HK-2 (cell line): Measurements from ENCODE around the gene ZBED1.
A peak's percentile ranks its signal among the peaks of the same experiment; 100 is the strongest.
"Not testable (repeated sequence)": the region's sequence is repeated elsewhere in the genome, so short reads cannot be mapped to it uniquely, and the experiment has no call there.

Experiments
- DNase-seq: peaks from one replicate; pipeline ENCODE4 v3.0.0-alpha.2; 2018; ENCODE audit not compliant: unreplicated experiment

Gene ZBED1

DNA sequence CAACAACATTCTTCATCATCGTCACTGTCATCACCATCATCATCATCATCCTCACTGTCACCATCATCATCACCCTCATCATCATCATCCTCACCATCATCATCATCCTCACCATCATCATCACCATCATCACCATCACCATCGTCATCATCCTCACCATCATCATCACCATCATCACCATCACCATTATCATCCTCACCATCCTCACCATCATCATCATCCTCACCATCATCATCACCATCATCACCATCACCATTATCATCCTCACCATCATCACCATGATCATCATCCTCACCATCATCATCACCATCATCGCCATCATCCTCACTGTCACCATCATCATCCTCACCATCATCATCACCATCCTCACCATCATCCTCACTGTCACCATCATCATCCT, 18.9 kb upstream of the ZBED1 start:
- DNase-seq, result not testable (repeated sequence)

DNA sequence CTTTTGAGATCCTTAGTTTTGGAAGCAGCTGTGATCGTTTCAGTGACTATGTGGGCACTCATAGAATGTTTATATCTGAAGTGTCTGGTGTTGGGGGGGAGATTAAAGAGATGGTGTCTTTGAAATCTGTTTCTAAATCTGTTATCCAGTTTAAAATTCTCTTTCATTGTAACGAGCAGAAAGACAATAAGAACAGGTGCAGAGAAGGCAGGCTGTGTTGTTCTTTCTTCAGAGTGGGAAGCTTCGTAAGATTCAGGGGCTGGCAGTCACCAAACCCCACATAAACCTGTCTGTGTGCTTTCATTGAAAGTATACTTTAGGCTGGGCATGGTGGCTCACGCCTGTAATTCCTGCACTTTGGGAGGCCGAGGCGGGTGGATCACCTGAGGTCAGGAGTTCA, 16.3 kb upstream of the ZBED1 start:
- no peak for DNase-seq

DNA sequence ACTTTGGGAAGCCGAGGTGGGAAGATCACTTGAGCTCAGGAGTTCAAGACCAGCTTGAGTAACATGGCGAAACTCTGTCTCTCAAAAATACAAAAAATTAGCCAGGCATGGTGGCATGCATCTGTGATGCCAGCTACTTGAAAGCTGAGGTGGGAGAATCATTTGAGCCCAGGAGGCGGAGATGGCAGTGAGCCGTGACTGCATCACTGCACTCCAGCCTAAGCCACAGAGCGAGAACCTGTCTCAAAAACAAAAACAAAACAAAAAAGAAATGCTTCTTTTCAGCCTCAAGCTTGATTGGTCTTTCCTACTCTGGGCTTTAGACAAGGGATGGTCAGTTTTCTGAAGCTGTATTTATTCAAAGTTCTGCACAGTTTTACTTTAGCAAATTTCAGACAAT, 15.8 kb upstream of the ZBED1 start:
- DNase-seq, result no peak

DNA sequence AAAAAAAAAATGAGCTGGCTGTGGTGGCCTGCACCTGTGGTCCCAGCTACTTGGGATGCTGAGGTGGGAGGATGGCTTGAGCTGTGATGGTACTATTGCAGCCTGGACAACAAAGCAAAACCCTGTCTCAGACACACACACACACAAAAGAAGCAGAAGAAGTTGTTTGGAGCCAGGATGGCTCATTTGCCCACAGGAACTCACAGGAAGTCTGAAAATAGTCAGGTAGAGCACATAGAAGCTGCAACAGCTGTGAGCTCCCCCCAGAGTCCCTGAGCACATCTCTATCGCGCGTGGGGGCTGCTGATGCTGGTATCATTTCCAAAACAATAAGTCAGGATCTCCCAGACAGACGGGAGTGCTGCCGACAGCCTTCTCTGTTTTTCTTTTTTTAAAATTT, 13.4 kb upstream of the ZBED1 start:
- DNase-seq, result no peak

DNA sequence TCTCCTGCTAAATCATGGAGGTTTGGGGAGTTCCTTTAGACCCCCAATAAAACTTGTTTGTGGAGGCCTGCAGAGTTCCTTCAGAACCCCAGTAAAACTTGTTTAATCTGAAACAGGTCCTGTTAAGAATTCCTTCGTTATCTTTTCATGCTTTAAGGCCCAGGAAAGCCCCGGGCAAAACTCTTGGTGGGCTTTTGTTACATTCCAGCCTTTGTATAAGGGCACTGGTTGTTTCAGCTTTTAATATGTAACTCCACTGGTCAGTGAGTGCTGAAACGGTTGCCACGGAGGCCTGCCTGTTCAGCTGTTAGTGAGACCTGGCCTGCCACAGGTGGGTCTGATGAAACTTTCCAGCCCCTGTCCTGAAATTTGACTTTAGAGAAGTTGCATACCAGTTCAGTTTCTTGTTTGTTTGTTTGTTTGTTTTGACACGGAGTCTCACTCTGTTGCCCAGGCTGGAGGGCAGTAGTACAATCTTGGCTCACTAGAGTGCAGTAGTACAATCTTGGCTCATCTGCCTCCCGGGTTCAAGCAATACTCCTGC, 12.4 kb upstream of the ZBED1 start:
- DNase-seq, result no peak

DNA sequence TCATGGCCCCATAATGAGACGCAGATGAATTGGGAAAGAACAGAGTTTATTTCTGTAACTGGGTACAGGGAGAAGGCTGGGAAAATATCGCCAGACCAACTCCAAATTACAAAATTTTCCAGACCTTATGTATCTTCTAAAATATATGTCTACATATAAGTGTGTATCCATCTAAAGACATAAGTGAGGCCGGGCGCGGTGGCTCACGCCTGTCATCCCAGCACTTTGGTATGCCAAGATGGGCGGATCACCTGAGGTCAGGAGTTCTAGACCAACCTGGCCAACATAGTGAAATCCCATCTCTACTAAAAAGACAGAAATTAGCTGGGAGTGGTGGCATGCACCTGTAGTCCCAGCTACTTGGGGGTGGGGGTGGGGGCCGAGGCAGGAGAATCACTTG, 11.7 kb upstream of the ZBED1 start:
- no peak for DNase-seq

DNA sequence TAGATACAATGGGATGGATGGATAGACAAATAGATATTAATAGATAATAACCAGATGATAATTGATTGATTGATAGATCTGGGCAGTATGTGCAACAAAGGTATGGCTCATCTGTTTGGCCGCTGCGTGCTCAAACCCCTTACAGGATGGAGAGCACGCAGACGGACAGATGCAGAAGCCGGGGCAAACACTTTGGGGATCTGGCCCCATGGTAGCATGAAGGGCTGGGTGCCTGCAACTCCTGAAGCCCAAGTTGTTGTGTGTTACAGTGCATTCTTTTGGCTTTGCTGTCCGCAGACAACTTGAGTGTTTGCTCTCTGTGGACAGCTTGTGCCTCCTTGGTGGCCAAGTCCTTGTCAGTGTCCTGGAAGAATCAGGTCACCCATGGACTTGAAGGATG, 10.6 kb upstream of the ZBED1 start:
- no peak for DNase-seq

DNA sequence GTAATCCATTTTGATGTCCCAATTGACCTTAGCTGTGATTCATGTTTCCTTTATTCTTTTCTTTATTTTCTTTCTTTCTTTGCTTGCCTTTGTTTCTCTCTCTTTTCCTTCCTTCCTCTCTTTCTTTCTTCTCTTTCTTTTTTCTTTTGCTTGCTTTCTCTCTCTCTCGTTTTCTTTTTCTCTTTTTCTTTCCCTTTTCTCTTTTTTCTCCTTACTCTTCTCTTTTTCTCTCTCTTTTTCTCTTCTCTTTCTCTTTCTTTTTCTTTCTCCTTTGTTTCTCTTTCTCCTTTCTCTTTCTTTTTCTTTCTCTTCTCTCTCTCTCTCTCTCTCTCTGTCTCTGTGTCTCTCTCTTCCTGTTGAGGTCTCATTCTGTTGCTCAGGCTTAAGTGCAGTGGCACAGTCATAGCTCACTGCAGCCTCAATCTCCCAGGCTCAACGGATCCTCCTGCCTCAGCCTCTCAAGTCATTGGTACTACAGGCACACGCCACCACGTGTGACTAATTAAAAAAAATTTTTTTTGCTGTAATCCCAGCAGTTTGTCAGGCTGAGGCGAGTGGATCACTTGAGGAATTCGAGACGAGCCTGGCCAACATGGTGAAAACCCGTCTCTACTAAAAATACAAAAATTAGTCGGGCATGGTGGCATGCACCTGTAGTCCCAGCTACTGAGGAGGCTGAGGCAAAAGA, 8.0 kb upstream of the ZBED1 start:
- DNase-seq, result no peak

DNA sequence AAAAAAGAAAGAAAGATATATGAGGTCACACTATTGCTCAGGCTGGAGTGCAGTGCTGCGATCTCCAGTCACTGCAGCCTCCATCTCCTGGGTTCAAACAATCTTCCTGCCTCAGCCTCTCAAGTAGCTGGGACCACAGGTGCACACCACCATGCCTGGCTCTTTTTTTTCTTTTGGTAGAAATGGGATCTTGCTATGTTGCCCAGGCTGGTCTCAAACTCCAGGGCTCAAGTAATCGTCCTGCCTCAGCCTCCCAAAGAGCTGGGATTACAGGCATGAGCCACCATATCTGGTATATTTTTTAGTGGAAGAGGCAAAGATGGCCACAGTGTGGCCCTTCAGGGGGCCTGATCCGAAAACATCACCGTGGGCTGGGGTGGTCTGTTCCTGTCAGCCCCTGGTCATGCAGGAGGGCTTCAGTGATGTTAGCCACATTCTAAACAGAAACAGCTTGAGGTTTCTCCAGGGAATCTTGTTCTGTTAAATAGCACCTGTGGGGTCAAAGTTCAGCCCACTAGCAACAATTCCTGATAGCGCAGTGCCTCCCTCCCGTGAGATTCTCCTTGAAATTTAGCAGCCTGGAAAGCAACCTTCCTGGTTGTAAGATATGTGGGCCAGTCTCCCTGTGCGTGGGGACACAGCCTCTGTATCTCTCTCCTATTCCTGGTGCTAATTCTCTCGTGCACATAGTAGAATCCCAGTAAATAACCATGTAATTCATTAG, 7.3 kb upstream of the ZBED1 start:
- no peak for DNase-seq

DNA sequence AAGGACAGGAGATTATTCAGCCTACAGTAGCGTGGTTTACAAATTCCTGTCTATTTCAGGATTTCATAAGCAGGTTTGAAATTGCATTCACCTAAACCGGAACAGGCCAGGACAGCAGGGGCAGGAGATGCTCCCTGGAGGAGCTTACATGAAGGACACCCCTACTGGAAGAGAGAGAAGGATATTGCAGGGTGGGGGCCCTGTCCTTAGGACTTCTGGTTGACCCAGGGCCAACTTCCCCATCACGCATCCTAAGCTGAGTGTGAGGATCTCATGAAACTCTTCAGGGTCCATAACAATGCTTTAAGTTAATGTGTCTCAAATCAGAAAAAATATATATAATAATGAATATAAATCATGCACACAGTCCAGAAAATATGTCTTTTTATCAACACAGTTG, 6.4 kb upstream of the ZBED1 start:
- DNase-seq, result no peak

DNA sequence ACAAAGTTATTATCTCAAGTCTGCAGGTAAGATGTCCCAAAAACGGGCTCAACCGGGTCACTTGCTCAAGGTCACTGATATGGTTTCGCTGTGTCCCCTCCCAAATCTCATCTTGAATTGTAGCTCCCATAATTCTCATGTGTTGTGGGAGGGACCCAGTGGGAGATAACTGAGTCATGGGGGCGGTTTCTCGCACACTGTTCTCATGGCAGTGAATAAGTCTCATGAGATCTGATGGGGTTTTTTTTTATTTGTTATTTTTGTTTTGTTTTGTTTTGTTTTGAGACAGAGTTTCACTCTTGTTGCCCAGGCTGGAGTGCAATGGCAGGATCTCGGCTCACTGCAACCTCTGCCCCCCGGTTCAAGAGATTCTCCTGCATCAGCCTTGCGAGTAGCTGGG, 4.6 kb upstream of the ZBED1 start:
- not testable (repeated sequence) for DNase-seq

DNA sequence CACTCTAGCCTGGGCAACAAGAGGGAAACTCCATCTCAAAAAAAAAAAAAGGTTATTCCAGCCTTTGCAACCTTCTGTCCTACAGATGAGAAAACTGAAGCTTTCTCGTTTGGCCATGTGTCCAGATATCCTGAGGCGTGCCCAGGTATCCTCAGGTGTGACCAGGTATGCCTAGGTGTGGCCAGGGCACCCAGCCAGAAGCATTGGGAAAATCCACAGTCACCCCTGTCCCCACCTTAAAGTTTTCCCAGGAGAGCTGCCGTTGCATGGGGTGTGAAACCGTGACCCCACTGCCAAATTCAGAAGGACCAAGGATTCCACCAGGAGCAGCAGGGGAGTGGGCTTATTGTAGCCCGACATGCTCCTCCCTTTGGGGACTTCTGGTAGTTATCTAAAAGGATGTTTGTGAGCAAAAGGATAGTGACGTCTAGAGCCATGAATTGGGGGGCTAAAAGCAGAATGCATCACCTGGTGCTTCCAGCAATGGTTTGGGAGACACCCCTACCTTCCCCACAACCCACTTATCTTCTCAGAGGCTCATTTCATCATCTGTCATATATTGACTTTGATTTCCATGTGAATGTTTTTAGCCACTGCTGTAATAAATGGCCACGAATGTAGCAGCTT, 4.0 kb upstream of the ZBED1 start:
- DNase-seq, result no peak

DNA sequence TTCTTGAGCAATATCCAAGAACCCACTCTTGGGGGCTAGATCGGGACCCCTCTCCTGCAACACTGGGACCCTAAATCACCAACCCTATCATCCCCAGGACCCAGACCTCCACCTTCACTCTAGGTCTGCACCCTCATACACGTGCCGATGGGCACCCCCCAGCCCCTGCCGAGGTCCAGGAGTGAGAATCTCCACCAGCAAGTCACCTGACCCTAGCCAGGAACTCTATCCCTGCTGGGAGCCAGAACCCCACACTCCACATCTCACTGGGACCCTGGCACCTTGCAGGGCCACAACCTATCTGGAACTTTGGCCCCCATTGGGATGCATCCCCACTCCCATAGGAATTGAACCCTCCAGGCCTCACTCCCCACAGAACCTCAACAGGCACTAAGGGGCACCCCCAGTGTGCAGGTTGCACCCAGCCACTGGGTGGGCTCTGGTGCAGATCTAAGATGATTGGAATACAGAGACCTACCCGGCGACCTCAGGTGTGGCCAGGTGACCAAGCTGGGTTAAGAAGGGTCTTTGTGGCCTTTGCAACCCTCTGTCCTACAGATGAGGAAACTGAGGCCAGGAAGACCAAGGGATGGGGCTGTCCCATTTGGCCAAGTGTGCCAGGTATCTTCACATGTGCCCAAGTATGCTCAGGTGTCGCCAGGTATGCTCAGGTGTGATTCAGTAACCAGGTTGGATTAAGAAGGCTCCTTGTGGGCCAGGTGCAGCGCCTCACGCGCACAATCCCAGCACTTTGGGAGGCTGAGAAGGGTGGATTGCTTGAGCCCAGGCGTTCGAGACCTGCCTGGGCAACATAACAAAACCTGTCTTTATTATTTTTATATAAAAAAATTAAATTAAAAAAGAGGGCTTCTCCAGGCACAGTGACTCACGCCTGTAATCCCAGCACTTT, 3.1 kb upstream of the ZBED1 start:
- DNase-seq, result no peak

DNA sequence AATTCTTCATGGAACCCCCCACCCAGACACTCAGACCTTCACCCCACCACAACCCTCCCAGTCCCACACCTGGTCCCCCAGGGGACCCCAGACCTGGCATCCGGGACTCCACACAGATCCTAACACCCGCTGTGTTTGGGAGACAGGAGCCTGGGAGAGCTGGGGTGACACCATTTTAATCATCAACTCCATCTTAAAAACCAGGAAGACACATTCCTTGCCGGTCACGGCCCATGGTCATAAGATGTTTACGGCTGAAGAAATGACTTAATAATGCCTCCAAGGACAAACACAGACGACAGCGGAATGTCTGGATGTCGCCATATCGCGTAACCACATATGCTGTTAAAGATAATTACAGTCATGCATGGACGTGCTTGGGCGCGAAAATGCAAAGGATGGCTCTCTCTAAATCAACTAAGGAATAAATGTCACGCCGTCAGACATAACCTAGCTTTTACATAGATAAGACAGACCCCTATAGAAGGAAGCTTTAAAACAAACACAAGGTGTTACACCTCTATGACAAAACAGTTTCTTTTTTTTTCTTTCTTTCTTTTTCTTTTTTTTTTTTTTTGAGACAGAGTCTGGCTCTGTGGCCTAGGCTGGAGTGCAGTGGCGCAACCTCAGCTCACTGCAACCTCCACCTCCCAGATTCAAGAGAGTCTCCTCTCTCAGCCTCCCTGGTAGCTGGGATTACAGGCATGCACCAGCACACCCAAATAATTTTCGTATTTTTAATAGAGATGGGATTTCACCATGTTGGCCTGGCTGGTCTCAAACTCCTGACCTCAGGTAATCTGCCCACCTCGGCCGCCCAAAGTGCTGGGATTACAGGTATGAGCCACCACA, 2.1 kb upstream of the ZBED1 start:
- DNase-seq, result no peak

DNA sequence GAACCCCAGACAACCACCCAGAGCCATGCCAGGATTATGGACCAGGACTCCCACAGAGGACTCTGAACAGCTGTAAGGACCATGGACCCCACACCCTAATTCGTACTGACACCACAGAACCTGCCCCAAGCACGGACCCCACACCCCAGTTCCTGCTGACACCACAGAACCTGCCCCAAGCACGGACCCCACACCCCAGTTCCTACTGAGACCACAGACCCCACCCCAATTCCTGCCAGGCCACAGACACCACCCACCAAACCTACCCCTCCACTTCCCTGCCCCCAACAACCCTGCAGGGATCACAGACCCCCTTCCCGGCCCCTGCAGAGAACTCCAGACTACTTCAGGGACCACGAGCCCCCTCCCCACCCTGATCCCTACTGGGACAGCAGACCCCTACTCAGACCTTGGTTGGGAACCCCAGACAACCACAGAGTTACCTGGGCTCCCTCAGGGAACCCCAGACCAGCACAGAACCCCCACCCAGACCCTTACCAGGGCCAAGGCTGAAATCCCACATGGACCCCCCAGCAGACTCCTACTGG, 1.4 kb upstream of the ZBED1 start:
- no peak for DNase-seq

DNA sequence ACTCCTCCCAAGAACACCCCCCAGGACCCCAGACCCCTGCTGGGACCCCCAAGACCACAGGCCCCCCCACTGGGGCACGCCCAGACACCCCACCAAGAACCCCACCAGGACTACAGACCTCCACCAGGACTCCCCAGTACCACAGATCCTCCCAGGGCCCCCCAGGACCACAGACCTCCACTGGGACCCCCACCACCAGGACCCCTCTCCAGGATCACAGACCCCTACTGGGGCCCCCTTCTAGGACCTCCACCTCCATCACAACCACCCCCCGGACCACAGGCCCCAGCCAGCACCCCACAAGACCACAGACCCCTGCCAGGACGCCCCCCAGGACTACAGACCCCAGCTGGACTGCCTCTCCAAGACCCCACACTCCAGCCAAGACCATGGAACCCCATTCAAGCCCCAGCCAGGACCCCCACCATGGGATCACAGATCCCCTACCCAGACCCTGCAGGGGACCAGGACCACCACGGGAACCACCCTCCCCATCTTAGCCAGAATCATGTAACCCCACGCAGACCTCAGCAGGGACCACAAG, 855 bp upstream of the ZBED1 start:
- no peak for DNase-seq

DNA sequence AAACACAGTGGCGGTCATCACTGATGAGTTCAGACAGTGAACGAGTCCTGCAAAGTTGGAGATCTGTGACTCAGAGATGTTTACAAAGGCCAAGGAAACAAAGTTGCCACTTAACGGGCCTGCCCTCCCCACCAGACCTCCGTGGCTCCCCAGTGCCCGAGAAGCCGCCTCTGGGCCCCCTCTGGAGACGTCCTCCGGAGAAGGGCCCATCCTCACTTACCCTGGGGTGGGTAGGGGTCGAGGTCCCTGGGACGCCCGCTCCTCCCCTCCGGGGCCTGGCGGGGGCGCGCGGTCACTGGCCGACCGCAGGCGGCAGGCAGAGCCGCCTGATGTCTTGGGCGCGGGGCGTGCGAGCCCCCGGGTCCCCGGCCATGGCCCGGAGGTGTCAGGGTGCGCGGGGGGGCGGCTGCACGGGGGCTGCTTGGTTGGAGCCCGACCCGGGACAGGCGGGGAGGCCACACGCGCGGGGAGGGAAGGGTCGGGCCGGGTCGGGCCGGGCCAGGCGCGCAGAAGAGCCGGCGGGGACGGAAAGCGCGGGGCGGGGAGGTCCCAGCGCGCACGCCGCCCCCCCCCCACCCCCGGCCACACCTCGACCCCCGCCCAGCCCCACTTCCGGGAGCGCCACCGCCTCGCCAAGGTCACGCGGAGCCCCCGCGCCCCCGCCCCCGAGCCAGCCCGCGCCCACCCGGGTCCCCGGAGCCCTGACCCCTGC, 529 bp downstream of the ZBED1 start:
- peak; percentile 30 for DNase-seq

DNA sequence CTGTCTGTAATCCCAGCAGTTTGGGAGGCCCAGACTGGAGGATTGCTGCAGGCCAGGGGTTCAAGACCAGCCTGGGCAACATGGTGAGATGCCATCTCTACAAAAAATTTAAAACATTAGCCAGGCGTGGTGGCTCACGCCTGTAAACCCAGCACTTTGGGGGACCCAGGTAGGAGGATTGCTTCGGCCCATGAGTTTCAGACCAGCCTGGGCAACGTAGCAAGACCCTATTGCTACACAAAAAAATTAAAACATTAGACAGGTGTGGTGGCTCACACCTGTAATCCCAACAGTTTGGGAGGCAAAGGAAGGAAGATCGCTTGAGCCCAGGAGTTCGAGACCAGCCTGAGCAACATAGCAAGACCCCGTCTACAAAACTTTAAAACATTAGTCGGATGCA, 1.3 kb downstream of the ZBED1 start:
- DNase-seq, result no peak

DNA sequence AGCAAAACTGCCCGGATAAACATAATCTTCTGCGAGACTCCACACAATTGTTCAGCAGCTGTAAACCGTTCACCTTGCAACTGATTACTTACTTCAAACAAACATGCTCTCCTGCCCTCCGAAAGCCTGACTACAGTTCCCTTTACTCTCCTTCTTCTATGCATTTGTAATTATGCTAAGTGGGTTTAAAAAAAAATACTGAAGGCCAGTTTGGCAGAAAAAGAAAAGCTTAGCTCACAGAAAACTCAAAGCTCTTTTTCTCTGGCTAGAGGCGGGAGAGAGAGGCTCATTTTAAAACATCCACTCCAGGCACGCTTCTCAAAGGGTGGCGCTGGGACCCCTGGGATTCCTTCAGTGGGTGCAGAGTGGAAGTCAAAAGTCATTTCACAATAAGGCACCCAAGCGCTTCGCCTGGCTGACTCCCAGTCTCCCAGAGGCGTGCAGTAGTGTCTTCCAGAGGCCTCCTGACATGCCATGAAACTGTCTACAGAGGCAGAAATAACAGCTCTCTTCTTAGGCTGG, 1.9 kb downstream of the ZBED1 start:
- peak; percentile 33 for DNase-seq
